WTC11 (cell line): ENCODE measurements around the gene PSORS1C1. TPM values are rescaled to one million over a fixed set of nuclear protein-coding genes. Genes with fewer than 3 reads are reported as not detected.

ENCODE experiments used
- ATAC-seq: fragments of 200-7000 bp; cut with Tn5 transposase; 2 replicates; pipeline ENCODE4 v1.10.0; 2021; ENCODE audit warnings: mild to moderate bottlenecking, moderate library complexity
- CTCF ChIA-PET: fragments of 300-600 bp; sonication (Branson Sonifier 250); formaldehyde crosslinking; loops from one replicate; lab custom pipeline; 2021; ENCODE audit warnings: antibody characterized with exemption; lab: Charles Lee
- POLR2A ChIA-PET: fragments of 350-600 bp; sonication (Branson Sonifier 250); formaldehyde crosslinking; loops from one replicate; lab custom pipeline; 2021; ENCODE audit warnings: antibody characterized with exemption; lab: Charles Lee
- DNase-seq: peaks from one replicate; pipeline ENCODE4 v3.0.0; 2021; ENCODE audit warnings: low spot score
- H3K27ac Mint-ChIP-seq: 2 replicates; pipeline ENCODE4 v1.8.0; 2021; ENCODE audit warnings: mixed read lengths
- H3K27me3 Mint-ChIP-seq: 2 replicates; pipeline ENCODE4 v1.8.0; 2021; ENCODE audit warnings: low read depth, mild to moderate bottlenecking, moderate library complexity, mixed read lengths
- H3K36me3 Mint-ChIP-seq: 2 replicates; pipeline ENCODE4 v1.8.0; 2021; ENCODE audit warnings: mixed read lengths
- H3K4me1 Mint-ChIP-seq: 2 replicates; pipeline ENCODE4 v1.8.0; 2022; ENCODE audit warnings: mixed read lengths
- H3K4me3 Mint-ChIP-seq: 2 replicates; pipeline ENCODE4 v1.8.0; 2021; ENCODE audit warnings: mild to moderate bottlenecking, moderate library complexity, mixed read lengths
- H3K9me3 Mint-ChIP-seq: 2 replicates; pipeline ENCODE4 v1.8.0; 2021; ENCODE audit warnings: mixed read lengths
- CREB1 ChIP-seq: sonication (generic); formaldehyde crosslinking; IDR thresholded peaks from 2 replicates; pipeline ENCODE4 v1.8.0; 2023; ENCODE audit warnings: mild to moderate bottlenecking, missing genetic modification reagents
- EMX1 ChIP-seq: fragments of 250-450 bp; sonication (Bioruptor Pico); IDR thresholded peaks from 2 replicates; pipeline ENCODE4 v1.8.0; 2021; ENCODE audit warnings: mild to moderate bottlenecking
- ESRRA ChIP-seq: sonication (generic); formaldehyde crosslinking; IDR thresholded peaks from 2 replicates; pipeline ENCODE4 v1.8.1; 2022; ENCODE audit warnings: mild to moderate bottlenecking, missing genetic modification reagents, borderline replicate concordance
- GTF2I ChIP-seq: fragments of 250-450 bp; sonication (Bioruptor Pico); conservative IDR thresholded peaks from 2 replicates; pipeline ENCODE4 v1.4.0; 2021; ENCODE audit warnings: mild to moderate bottlenecking
- MXD4 ChIP-seq: fragments of 250-450 bp; sonication (Bioruptor Pico); IDR thresholded peaks from 2 replicates; pipeline ENCODE4 v1.8.0; 2021; ENCODE audit warnings: mild to moderate bottlenecking, moderate library complexity, borderline replicate concordance
- NR2C2 ChIP-seq: sonication (generic); formaldehyde crosslinking; IDR thresholded peaks from 2 replicates; pipeline ENCODE4 v1.8.0; 2022; ENCODE audit warnings: mild to moderate bottlenecking, missing genetic modification reagents
- PRDM15 ChIP-seq: sonication (generic); formaldehyde crosslinking; IDR thresholded peaks from 2 replicates; pipeline ENCODE4 v1.8.0; 2022; ENCODE audit warnings: missing genetic modification reagents
- TCF7 ChIP-seq: sonication (generic); formaldehyde crosslinking; IDR thresholded peaks from 2 replicates; pipeline ENCODE4 v1.8.0; 2022; ENCODE audit warnings: mild to moderate bottlenecking, low read depth, missing genetic modification reagents, moderate library complexity
- ZBTB43 ChIP-seq: sonication (generic); formaldehyde crosslinking; IDR thresholded peaks from 2 replicates; pipeline ENCODE4 v1.8.1; 2023; ENCODE audit warnings: mild to moderate bottlenecking, missing genetic modification reagents
- ZNF671 ChIP-seq: fragments of 250-450 bp; sonication (Bioruptor Pico); IDR thresholded peaks from 2 replicates; pipeline ENCODE4 v1.8.0; 2021; ENCODE audit warnings: mild to moderate bottlenecking
- total RNA-seq: library from RNA; stranded (reverse); gene quantifications from 3 replicates; pipeline ENCODE4 v1.2.3, GENCODE V29; 2021
- TF ChIP-seq, protein P1 (sequence below): sonication (generic); formaldehyde crosslinking; IDR thresholded peaks from 2 replicates; pipeline ENCODE4 v1.8.1; 2022; ENCODE audit warnings: low read depth, mild to moderate bottlenecking, moderate library complexity, missing genetic modification reagents, borderline replicate concordance
- TF ChIP-seq, protein P2 (sequence below): fragments of 250-450 bp; sonication (Bioruptor Pico); IDR thresholded peaks from 2 replicates; pipeline ENCODE4 v2.1.2; 2022; ENCODE audit warnings: mild to moderate bottlenecking, moderate library complexity
- TF ChIP-seq, protein P3 (sequence below): sonication (generic); formaldehyde crosslinking; IDR thresholded peaks from 2 replicates; pipeline ENCODE4 v1.8.1; 2023; ENCODE audit warnings: mild to moderate bottlenecking, missing genetic modification reagents, moderate library complexity
- TF ChIP-seq, protein P4 (sequence below): sonication (generic); formaldehyde crosslinking; IDR thresholded peaks from 2 replicates; pipeline ENCODE4 v1.8.0; 2022; ENCODE audit warnings: mild to moderate bottlenecking, missing genetic modification reagents
- TF ChIP-seq, protein P5 (sequence below): sonication (generic); formaldehyde crosslinking; IDR thresholded peaks from 2 replicates; pipeline ENCODE4 v1.8.1; 2023; ENCODE audit warnings: mild to moderate bottlenecking, moderate library complexity, missing genetic modification reagents
- TF ChIP-seq, protein P6 (sequence below): sonication (generic); formaldehyde crosslinking; IDR thresholded peaks from 2 replicates; pipeline ENCODE4 v1.8.0; 2022; ENCODE audit warnings: mild to moderate bottlenecking, missing genetic modification reagents
- TF ChIP-seq, protein P7 (sequence below): fragments of 200-600 bp; IDR thresholded peaks from 2 replicates; pipeline ENCODE4 v1.8.0; 2022; ENCODE audit warnings: antibody characterized with exemption
- TF ChIP-seq, protein P8 (sequence below): fragments of 250-450 bp; sonication (Bioruptor Pico); conservative IDR thresholded peaks from 2 replicates; pipeline ENCODE4 v1.9.0; 2021; ENCODE audit warnings: mild to moderate bottlenecking
- TF ChIP-seq, protein P9 (sequence below): sonication (generic); formaldehyde crosslinking; IDR thresholded peaks from 2 replicates; pipeline ENCODE4 v1.8.1; 2022; ENCODE audit warnings: missing genetic modification reagents, borderline replicate concordance

PSORS1C1 gene
- total RNA-seq, 1 experiment from 2014 or later, result 0.66 TPM

- peak; percentile 52 for ATAC-seq
- H3K27me3 Mint-ChIP-seq, result no peaks in the 10 kb centered on the region
- peaks cover 60% of the 10 kb centered on the region for H3K4me1 Mint-ChIP-seq
- ChIA-PET POLR2A (interaction anchor here (0.6 to 2.9 kb wide), 14 partner anchors 9 to 490 kb away, joined by 3 to 44 read pairs (median 4); partner anchors contain the start of genes PSORS1C2 and TCF19), CTCF (interaction anchor here (0.6 to 4.8 kb wide), 11 partner anchors 11 to 422 kb away, joined by 3 to 60 read pairs (median 9); partner anchors contain the start of genes CCHCR1, PSORS1C1, PSORS1C2 and TCF19)
- H3K4me3 Mint-ChIP-seq, result peak overlapping the region; percentile 81
- H3K9me3 Mint-ChIP-seq, result no peaks in the 10 kb centered on the region
- peaks cover 28% of the 10 kb centered on the region for H3K36me3 Mint-ChIP-seq
- DNase-seq, result peak; percentile 91
- peak overlapping the region; percentile 100 for H3K27ac Mint-ChIP-seq
- TF ChIP-seq MXD4 (CRISPR knock-in tag), result no peak
- no peak for TF ChIP-seq TCF7
- TF ChIP-seq, protein P1, sequence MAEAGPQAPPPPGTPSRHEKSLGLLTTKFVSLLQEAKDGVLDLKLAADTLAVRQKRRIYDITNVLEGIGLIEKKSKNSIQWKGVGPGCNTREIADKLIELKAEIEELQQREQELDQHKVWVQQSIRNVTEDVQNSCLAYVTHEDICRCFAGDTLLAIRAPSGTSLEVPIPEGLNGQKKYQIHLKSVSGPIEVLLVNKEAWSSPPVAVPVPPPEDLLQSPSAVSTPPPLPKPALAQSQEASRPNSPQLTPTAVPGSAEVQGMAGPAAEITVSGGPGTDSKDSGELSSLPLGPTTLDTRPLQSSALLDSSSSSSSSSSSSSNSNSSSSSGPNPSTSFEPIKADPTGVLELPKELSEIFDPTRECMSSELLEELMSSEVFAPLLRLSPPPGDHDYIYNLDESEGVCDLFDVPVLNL (CRISPR knock-in tag), result no peak
- TF ChIP-seq ESRRA (CRISPR knock-in tag), result no peak
- TF ChIP-seq, protein P2, sequence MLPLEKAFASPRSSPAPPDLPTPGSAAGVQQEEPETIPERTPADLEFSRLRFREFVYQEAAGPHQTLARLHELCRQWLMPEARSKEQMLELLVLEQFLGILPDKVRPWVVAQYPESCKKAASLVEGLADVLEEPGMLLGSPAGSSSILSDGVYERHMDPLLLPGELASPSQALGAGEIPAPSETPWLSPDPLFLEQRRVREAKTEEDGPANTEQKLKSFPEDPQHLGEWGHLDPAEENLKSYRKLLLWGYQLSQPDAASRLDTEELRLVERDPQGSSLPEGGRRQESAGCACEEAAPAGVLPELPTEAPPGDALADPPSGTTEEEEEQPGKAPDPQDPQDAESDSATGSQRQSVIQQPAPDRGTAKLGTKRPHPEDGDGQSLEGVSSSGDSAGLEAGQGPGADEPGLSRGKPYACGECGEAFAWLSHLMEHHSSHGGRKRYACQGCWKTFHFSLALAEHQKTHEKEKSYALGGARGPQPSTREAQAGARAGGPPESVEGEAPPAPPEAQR (CRISPR knock-in tag), result no peak
- TF ChIP-seq PRDM15 (CRISPR knock-in tag), result peak; percentile 85
- no peak for TF ChIP-seq NR2C2 (CRISPR knock-in tag)
- TF ChIP-seq, protein P3, sequence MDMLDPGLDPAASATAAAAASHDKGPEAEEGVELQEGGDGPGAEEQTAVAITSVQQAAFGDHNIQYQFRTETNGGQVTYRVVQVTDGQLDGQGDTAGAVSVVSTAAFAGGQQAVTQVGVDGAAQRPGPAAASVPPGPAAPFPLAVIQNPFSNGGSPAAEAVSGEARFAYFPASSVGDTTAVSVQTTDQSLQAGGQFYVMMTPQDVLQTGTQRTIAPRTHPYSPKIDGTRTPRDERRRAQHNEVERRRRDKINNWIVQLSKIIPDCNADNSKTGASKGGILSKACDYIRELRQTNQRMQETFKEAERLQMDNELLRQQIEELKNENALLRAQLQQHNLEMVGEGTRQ (CRISPR knock-in tag), result no peak
- TF ChIP-seq, protein P4, sequence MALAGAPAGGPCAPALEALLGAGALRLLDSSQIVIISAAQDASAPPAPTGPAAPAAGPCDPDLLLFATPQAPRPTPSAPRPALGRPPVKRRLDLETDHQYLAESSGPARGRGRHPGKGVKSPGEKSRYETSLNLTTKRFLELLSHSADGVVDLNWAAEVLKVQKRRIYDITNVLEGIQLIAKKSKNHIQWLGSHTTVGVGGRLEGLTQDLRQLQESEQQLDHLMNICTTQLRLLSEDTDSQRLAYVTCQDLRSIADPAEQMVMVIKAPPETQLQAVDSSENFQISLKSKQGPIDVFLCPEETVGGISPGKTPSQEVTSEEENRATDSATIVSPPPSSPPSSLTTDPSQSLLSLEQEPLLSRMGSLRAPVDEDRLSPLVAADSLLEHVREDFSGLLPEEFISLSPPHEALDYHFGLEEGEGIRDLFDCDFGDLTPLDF (CRISPR knock-in tag), result no peak
- 0 out of 2 replicates have a peak, but pooled peaks have one; percentile 27 for TF ChIP-seq CREB1
- TF ChIP-seq, protein P5, sequence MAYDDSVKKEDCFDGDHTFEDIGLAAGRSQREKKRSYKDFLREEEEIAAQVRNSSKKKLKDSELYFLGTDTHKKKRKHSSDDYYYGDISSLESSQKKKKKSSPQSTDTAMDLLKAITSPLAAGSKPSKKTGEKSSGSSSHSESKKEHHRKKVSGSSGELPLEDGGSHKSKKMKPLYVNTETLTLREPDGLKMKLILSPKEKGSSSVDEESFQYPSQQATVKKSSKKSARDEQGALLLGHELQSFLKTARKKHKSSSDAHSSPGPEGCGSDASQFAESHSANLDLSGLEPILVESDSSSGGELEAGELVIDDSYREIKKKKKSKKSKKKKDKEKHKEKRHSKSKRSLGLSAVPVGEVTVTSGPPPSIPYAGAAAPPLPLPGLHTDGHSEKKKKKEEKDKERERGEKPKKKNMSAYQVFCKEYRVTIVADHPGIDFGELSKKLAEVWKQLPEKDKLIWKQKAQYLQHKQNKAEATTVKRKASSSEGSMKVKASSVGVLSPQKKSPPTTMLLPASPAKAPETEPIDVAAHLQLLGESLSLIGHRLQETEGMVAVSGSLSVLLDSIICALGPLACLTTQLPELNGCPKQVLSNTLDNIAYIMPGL, result no peak
- TF ChIP-seq, protein P6, sequence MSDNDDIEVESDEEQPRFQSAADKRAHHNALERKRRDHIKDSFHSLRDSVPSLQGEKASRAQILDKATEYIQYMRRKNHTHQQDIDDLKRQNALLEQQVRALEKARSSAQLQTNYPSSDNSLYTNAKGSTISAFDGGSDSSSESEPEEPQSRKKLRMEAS (CRISPR knock-in tag), result peak; percentile 85
- TF ChIP-seq, protein P7, sequence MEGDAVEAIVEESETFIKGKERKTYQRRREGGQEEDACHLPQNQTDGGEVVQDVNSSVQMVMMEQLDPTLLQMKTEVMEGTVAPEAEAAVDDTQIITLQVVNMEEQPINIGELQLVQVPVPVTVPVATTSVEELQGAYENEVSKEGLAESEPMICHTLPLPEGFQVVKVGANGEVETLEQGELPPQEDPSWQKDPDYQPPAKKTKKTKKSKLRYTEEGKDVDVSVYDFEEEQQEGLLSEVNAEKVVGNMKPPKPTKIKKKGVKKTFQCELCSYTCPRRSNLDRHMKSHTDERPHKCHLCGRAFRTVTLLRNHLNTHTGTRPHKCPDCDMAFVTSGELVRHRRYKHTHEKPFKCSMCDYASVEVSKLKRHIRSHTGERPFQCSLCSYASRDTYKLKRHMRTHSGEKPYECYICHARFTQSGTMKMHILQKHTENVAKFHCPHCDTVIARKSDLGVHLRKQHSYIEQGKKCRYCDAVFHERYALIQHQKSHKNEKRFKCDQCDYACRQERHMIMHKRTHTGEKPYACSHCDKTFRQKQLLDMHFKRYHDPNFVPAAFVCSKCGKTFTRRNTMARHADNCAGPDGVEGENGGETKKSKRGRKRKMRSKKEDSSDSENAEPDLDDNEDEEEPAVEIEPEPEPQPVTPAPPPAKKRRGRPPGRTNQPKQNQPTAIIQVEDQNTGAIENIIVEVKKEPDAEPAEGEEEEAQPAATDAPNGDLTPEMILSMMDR, result no peak
- TF ChIP-seq ZBTB43 (CRISPR knock-in tag), result peak; percentile 70; the same call in 1 of the 2 replicates
- TF ChIP-seq, protein P8, sequence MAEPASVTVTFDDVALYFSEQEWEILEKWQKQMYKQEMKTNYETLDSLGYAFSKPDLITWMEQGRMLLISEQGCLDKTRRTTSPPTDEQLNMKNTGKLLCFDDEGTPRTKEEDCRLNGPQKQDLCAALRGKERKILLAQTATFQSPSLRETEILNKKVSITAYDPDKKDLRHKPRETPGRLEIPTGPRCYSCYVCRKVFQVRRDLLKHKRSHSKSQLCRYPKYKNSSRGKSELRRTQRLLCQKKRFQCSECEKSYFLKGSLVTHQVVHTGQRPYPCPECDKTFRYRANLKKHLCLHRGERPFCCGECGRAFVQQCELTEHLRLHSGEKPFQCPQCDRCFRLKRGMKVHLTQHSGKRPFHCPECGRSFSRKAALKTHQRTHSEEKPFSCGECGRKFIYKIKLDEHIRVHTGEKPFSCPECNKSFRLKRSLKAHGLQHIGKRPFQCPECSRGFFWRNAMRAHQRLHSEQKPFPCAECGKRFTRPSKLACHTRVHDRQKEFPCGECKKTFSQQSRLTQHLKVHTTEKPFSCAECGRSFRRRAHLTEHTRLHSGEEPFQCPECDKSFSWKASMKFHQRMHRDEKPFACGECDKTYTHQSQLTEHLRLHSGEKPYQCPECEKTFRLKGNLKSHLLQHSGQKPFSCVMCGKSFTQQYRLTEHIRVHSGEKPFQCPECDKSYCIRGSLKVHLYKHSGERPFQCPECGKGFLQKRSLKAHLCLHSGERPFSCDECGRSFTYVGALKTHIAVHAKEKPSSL, result no peak
- no peak for TF ChIP-seq EMX1
- TF ChIP-seq, protein P9, sequence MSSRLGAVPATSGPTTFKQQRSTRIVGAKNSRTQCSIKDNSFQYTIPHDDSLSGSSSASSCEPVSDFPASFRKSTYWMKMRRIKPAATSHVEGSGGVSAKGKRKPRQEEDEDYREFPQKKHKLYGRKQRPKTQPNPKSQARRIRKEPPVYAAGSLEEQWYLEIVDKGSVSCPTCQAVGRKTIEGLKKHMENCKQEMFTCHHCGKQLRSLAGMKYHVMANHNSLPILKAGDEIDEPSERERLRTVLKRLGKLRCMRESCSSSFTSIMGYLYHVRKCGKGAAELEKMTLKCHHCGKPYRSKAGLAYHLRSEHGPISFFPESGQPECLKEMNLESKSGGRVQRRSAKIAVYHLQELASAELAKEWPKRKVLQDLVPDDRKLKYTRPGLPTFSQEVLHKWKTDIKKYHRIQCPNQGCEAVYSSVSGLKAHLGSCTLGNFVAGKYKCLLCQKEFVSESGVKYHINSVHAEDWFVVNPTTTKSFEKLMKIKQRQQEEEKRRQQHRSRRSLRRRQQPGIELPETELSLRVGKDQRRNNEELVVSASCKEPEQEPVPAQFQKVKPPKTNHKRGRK (CRISPR knock-in tag), result no peak
- no peak for TF ChIP-seq GTF2I
- TF ChIP-seq ZNF671 (CRISPR knock-in tag), result no peak
These were observed 58.4 kb downstream of the PSORS1C1 start for GRCh38 chr6:31172973-31173384.
